Measurements from ENCODE around the gene CAPZB.
"Not testable (repeated sequence)": the region's sequence is repeated elsewhere in the genome, so short reads cannot be mapped to it uniquely, and the experiment has no call there.

CAPZB gene

GRCh38 chr1:19525607-19526545 is 40.5 kb upstream of the CAPZB start:
- H3K4me1 ChIP-seq = no peaks in the 10 kb centered on the region
- H3K36me3 ChIP-seq = no peaks in the 10 kb centered on the region
- DNase-seq = no peak
- no peaks in the 10 kb centered on the region for H3K27me3 ChIP-seq
- no peak for TF ChIP-seq CTCF (IDR thresholded peaks at IDR 0.05; ENCODE audit: low read depth, low read length)
- no peaks in the 10 kb centered on the region for H3K9me3 ChIP-seq
- H3K4me3 ChIP-seq (ENCODE audit: low read depth, low read length) = no peak overlapping the region

GRCh38 chr1:19524791-19525190 is 39.5 kb upstream of the CAPZB start:
- H3K36me3 ChIP-seq = no peaks in the 10 kb centered on the region
- no peaks in the 10 kb centered on the region for H3K4me1 ChIP-seq
- no peaks in the 10 kb centered on the region for H3K9me3 ChIP-seq
- no peak for TF ChIP-seq CTCF (IDR thresholded peaks at IDR 0.05; ENCODE audit: low read depth, low read length)
- no peaks in the 10 kb centered on the region for H3K27me3 ChIP-seq
- DNase-seq = no peak
- no peak overlapping the region for H3K4me3 ChIP-seq (ENCODE audit: low read depth, low read length)

GRCh38 chr1:19522570-19522969 is 37.2 kb upstream of the CAPZB start:
- H3K4me3 ChIP-seq (ENCODE audit: low read depth, low read length); H3K9me3 ChIP-seq; H3K4me1 ChIP-seq; DNase-seq; H3K36me3 ChIP-seq; H3K27me3 ChIP-seq: not testable (repeated sequence)

GRCh38 chr1:19521411-19521810 is 36.1 kb upstream of the CAPZB start:
- DNase-seq = no peak
- no peak for TF ChIP-seq CTCF (IDR thresholded peaks at IDR 0.05; ENCODE audit: low read depth, low read length)
- Histone ChIP-seq H3K36me3 (no peaks in the 10 kb centered on the region), H3K9me3 (no peaks in the 10 kb centered on the region), H3K27me3 (no peaks in the 10 kb centered on the region), H3K4me3 (ENCODE audit: low read depth, low read length) (no peak overlapping the region), H3K4me1 (no peaks in the 10 kb centered on the region)

GRCh38 chr1:19517017-19517416 is 31.7 kb upstream of the CAPZB start:
- Histone ChIP-seq H3K4me1 (no peaks in the 10 kb centered on the region), H3K36me3 (no peaks in the 10 kb centered on the region), H3K9me3 (no peaks in the 10 kb centered on the region), H3K27me3 (no peaks in the 10 kb centered on the region), H3K4me3 (ENCODE audit: low read depth, low read length) (no peak overlapping the region)
- TF ChIP-seq CTCF (IDR thresholded peaks at IDR 0.05; ENCODE audit: low read depth, low read length) = no peak
- no peak for DNase-seq

- TF ChIP-seq CTCF (IDR thresholded peaks at IDR 0.05; ENCODE audit: low read depth, low read length) = no peak
- H3K9me3 ChIP-seq = no peaks in the 10 kb centered on the region
- DNase-seq = no peak
- no peaks in the 10 kb centered on the region for H3K27me3 ChIP-seq
- no peaks in the 10 kb centered on the region for H3K4me1 ChIP-seq
- H3K4me3 ChIP-seq (ENCODE audit: low read depth, low read length) = no peak overlapping the region
- H3K36me3 ChIP-seq = no peaks in the 10 kb centered on the region
These were observed 29.9 kb upstream of the CAPZB start for GRCh38 chr1:19515201-19515600.

Data from BE2C (cell line).